ENCODE results near the gene OCA2. TPM values are rescaled to one million over a fixed set of nuclear protein-coding genes. Genes with fewer than 3 reads are reported as not detected.
"Not testable (repeated sequence)": the region's sequence is repeated elsewhere in the genome, so short reads cannot be mapped to it uniquely, and the experiment has no call there.

Gene OCA2
- total RNA-seq, 1 donor from 2014 or later, result 0.73 TPM

GRCh38 chr15:28002136-28002861, 96.8 kb downstream of the OCA2 start:
- no peak for DNase-seq (ENCODE audit: low spot score)

- no peak for DNase-seq (ENCODE audit: low spot score)
Measured at GRCh38 chr15:28001641-28002040, 97.5 kb downstream of the OCA2 start.

- no peak for DNase-seq (ENCODE audit: low spot score)
Measured at GRCh38 chr15:27993996-27994780, 104.9 kb downstream of the OCA2 start.

GRCh38 chr15:27993544-27993943, 105.6 kb downstream of the OCA2 start:
- DNase-seq (ENCODE audit: low spot score), result no peak

GRCh38 chr15:27990521-27991515, 108.3 kb downstream of the OCA2 start:
- no peak for DNase-seq (ENCODE audit: low spot score)

- DNase-seq (ENCODE audit: low spot score), result no peak
Measured at GRCh38 chr15:27989838-27990237, 109.3 kb downstream of the OCA2 start.

- DNase-seq (ENCODE audit: low spot score), result no peak
Measured at GRCh38 chr15:27989427-27989826, 109.7 kb downstream of the OCA2 start.

- no peak for DNase-seq (ENCODE audit: low spot score)
Measured at GRCh38 chr15:27985099-27985498, 114.0 kb downstream of the OCA2 start.

GRCh38 chr15:27983496-27983895, 115.6 kb downstream of the OCA2 start:
- DNase-seq (ENCODE audit: low spot score), result no peak

GRCh38 chr15:27977696-27978095, 121.4 kb downstream of the OCA2 start:
- DNase-seq (ENCODE audit: low spot score), result no peak

- no peak for DNase-seq (ENCODE audit: low spot score)
Measured at GRCh38 chr15:27973886-27974285, 125.2 kb downstream of the OCA2 start.

GRCh38 chr15:27970661-27971392, 128.3 kb downstream of the OCA2 start:
- DNase-seq (ENCODE audit: low spot score), result no peak

GRCh38 chr15:27967541-27967940, 131.6 kb downstream of the OCA2 start:
- DNase-seq (ENCODE audit: low spot score), result no peak

- DNase-seq (ENCODE audit: low spot score), result no peak
Measured at GRCh38 chr15:27965546-27965945, 133.6 kb downstream of the OCA2 start.

- DNase-seq (ENCODE audit: low spot score), result no peak
Measured at GRCh38 chr15:27961801-27962200, 137.3 kb downstream of the OCA2 start.

GRCh38 chr15:27958911-27959578, 140.1 kb downstream of the OCA2 start:
- DNase-seq (ENCODE audit: low spot score), result no peak

- no peak for DNase-seq (ENCODE audit: low spot score)
Measured at GRCh38 chr15:27956285-27956684, 142.8 kb downstream of the OCA2 start.

- no peak for DNase-seq (ENCODE audit: low spot score)
Measured at GRCh38 chr15:27955087-27955486, 144.0 kb downstream of the OCA2 start.

- not testable (repeated sequence) for DNase-seq (ENCODE audit: low spot score)
Measured at GRCh38 chr15:27952593-27952992, 146.5 kb downstream of the OCA2 start.

GRCh38 chr15:27951191-27951890, 147.8 kb downstream of the OCA2 start:
- DNase-seq (ENCODE audit: low spot score), result no peak
